Peyer's patch (tissue), 4 donors: ENCODE measurements around the gene DHRS1.

ENCODE experiments used
- CTCF ChIP-seq, 6 experiments: fragments of 450-650 bp in 4 of 6; fragments of 200-600 bp in 2 of 6; sonication (generic) in 1 of 6; IDR thresholded peaks; one replicate each; pipeline ENCODE4 v1.5.1; 2017 to 2019; ENCODE audit warnings: antibody characterized with exemption in 6 of 6, mild to moderate bottlenecking in 3 of 6, moderate library complexity in 1 of 6
- POLR2A ChIP-seq, 2 donors: fragments of 450-650 bp; IDR thresholded peaks; one replicate each; pipeline ENCODE4 v1.5.1; 2017; ENCODE audit warnings: antibody characterized with exemption in 2 of 2, mild to moderate bottlenecking in 2 of 2, moderate library complexity in 2 of 2

- TF ChIP-seq CTCF (IDR thresholded peaks at IDR 0.05) (no peak), POLR2A (IDR thresholded peaks at IDR 0.05) (no peak)
These were observed 15.7 kb downstream of the DHRS1 start for GRCh38 chr14:24283796-24284460.
